Heart right ventricle (tissue), 16 donors: ENCODE data around the gene RELT. TPM values are rescaled to one million over a fixed set of nuclear protein-coding genes. Genes with fewer than 3 reads are reported as not detected.

Experiments used
- ATAC-seq, 8 donors: fragments of 200-7000 bp; cut with Tn5 transposase; one replicate each; pipeline ENCODE4 v1.9.1; 2020; ENCODE audit warnings: mild to moderate bottlenecking in 8 of 8, moderate library complexity in 8 of 8, moderate number of reproducible peaks in 1 of 8
- DNase-seq, 2 donors: peaks; one replicate each; pipeline ENCODE4 v3.0.0-alpha.2; 2020
- H3K27ac ChIP-seq, 10 donors: fragments of 200-600 bp; sonication (generic) in 2 of 10; one replicate each; pipeline versions ENCODE4 v1.5.0 to v1.8.0; 2020 to 2022; ENCODE audit warnings: mild to moderate bottlenecking in 3 of 10
- H3K27me3 ChIP-seq, 7 donors: fragments of 200-600 bp; one replicate each; pipeline ENCODE4 v1.8.0; 2021 to 2022; ENCODE audit warnings: mild to moderate bottlenecking in 2 of 7
- H3K36me3 ChIP-seq, 9 donors: fragments of 200-600 bp; sonication (generic) in 1 of 9; one replicate each; pipeline versions ENCODE4 v1.5.0 to v1.8.0; 2020 to 2022; ENCODE audit warnings: mild to moderate bottlenecking in 2 of 9
- H3K4me1 ChIP-seq, 9 donors: fragments of 200-600 bp; sonication (generic) in 1 of 9; one replicate each; pipeline versions ENCODE4 v1.5.0 to v1.8.0; 2020 to 2022; ENCODE audit warnings: mild to moderate bottlenecking in 4 of 9
- H3K4me3 ChIP-seq, 10 donors: fragments of 200-600 bp; sonication (generic) in 2 of 10; one replicate each; pipeline versions ENCODE4 v1.5.0 to v1.8.0; 2020 to 2022; ENCODE audit warnings: mild to moderate bottlenecking in 7 of 10, moderate library complexity in 2 of 10
- H3K9me3 ChIP-seq, 11 donors: fragments of 200-600 bp in 10 of 11; sonication (generic) in 2 of 11; one replicate each; pipeline versions ENCODE4 v1.5.0 to v1.8.0; 2013 to 2022; ENCODE audit warnings: mild to moderate bottlenecking in 2 of 11, control low read depth in 1 of 11, moderate library complexity in 1 of 11
- WGBS, 2 donors: extraction: QIAGEN DNeasy Blood & Tissue Kit; methylation state at CpG; one replicate each; pipeline ENCODE4 v1.1.7; 2013; ENCODE audit warnings: inconsistent platforms in 1 of 2; 5-methylcytosine and 5-hydroxymethylcytosine counted together
- intact Hi-C, 10 donors: fragments of 100-400 bp; cut with DNase I; formaldehyde crosslinking; loops; one replicate each; pipeline versions ENCODE4 v1.11.1 to v1.14.2; 2022
- polyA plus RNA-seq, 2 donors: library from polyadenylated mRNA; stranded (reverse); fragments of 200-250 nt; gene quantifications; one replicate each; pipeline ENCODE4 v1.2.3, GENCODE V29; 2013
- total RNA-seq, 10 donors: library from RNA; stranded (reverse); fragmentation: NEBNext Ultra II Directional in 3 of 10; extraction: Animal tissue kit (Norgen Biotek cat#: 25700) in 3 of 10; gene quantifications; one replicate each; pipeline versions ENCODE4 v1.2.1 to v1.2.4, GENCODE V29; 2021 to 2023
- TF ChIP-seq, protein P1 (sequence below), 9 donors: fragments of 200-600 bp; sonication (generic) in 2 of 9; IDR thresholded peaks; one replicate each; pipeline versions ENCODE4 v1.5.0 to v1.8.0; 2021 to 2022; ENCODE audit warnings: antibody characterized with exemption in 9 of 9, mild to moderate bottlenecking in 5 of 9, moderate library complexity in 1 of 9
- donor health status: Arrhythmogenic right ventricular cardiomyopathy.
- donor health status: ischemic (EF 13 %, LVEDD 7.1; RV severe dilation, severe dysfunction).
- donor health status: healthy with polysubstance abuse.
- donor health status: DM: no; HTN: yes; CAD: no.
- donor health status: DM: no; HTN: no; CAD: no.
- donor health status: ischemic (EF 25% LVEDD 6.9; RV normal size, moderate dysfunction).
- donor health status: ischemic (EF 25% LVEDD 5.7; RV mildly dilated, moderate dysfunction).
- donor health status: healthy.
- donor health status: DM: yes; HTN: yes; CAD: no.
- donor health status: Ischemic cardiomyopathy.
- donor health status: ischemic (EF 35%, LVEDD 5.7; RV mildly dilated, moderate dysfunction).
- donor health status: nonischemic (EF 11% LVEDD 7.7; RV severe dilation, severe dysfunction).
- donor health status: DM: yes; HTN: yes; CAD: no.
- donor health status: PGD.
- donor health status: ischemic (EF 29% LVEDD 5.4; RV normal size, mild dysfunction).
- donor health status: nonischemic (EF 23%, LVEDD 6.1; RV moderate dilation, normal function).

RELT gene
- total and polyA plus RNA-seq, 12 donors, result 1.0 to 9.2 (median 2.7) TPM

DNA sequence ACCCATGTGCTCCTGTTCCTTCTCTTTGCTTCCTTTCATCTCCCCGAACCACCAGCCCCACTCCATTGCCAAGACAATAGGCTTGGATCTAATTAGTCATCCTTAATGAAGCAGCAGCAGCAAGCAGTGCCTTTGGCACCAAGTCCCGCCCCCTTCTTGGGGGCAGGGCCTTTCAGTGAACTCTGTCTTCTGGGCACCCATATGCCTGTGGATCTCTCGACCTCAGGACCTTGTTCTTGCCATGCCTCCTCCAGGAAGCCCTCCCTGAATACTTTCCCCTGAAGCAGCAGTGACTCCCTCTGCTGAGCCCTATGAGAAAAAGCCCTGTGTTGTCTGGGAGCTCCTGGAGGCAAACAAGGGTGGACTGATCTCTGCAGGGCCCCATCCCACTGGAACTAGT lies 36.0 kb upstream of the RELT start:
- H3K27me3 ChIP-seq, result no peaks in the 10 kb centered on the region
- peaks cover 0 to 13% (median 0%) of the 10 kb centered on the region in 9 donors for H3K36me3 ChIP-seq
- WGBS, 2 donors, result 70 to 71% methylated on average over 3 of the region's 3 CpGs
- H3K9me3 ChIP-seq, result no peaks in the 10 kb centered on the region
- DNase-seq, result no peak
- H3K4me3 ChIP-seq, result no peak overlapping the region
- TF ChIP-seq, protein P1, sequence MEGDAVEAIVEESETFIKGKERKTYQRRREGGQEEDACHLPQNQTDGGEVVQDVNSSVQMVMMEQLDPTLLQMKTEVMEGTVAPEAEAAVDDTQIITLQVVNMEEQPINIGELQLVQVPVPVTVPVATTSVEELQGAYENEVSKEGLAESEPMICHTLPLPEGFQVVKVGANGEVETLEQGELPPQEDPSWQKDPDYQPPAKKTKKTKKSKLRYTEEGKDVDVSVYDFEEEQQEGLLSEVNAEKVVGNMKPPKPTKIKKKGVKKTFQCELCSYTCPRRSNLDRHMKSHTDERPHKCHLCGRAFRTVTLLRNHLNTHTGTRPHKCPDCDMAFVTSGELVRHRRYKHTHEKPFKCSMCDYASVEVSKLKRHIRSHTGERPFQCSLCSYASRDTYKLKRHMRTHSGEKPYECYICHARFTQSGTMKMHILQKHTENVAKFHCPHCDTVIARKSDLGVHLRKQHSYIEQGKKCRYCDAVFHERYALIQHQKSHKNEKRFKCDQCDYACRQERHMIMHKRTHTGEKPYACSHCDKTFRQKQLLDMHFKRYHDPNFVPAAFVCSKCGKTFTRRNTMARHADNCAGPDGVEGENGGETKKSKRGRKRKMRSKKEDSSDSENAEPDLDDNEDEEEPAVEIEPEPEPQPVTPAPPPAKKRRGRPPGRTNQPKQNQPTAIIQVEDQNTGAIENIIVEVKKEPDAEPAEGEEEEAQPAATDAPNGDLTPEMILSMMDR (IDR thresholded peaks at IDR 0.05), result no peak
- ATAC-seq, result no peak
- H3K27ac ChIP-seq, result no peak overlapping the region
- H3K4me1 ChIP-seq, result peaks cover 9 to 87% (median 36%) of the 10 kb centered on the region in 9 donors
- intact Hi-C loops, result no loop called here

DNA sequence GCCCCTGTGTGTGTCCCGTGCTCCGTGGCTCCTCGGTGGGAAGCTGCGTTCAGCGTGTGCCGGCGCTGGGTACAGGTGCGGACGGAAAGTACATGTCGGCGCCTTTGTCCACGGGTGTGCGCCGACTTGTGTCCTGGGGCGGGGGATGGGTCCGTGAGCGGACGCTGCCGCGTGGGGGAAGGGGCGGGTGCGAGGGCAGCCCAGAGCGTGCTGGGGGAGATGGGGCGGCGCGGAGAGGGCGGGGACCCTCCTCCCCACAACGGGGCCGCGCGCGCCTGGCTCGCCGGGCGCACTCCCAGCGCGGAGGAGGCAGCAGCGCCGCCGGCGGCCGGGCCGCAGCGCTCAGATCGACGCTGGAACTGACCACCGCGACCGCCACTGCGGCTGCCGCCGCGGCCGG lies 33.6 kb upstream of the RELT start:
- ATAC-seq, result peak in 5 of 8 donors; percentile 11 to 36 (median 16)
- no peaks in the 10 kb centered on the region for H3K9me3 ChIP-seq
- TF ChIP-seq, protein P1 (IDR thresholded peaks at IDR 0.05), result peak in 1 of 9 donors; percentile 26
- peaks cover 0 to 14% (median 0%) of the 10 kb centered on the region in 9 donors for H3K36me3 ChIP-seq
- H3K4me1 ChIP-seq, result peaks cover 8 to 77% (median 30%) of the 10 kb centered on the region in 9 donors
- DNase-seq, result no peak
- H3K27ac ChIP-seq, result peak overlapping the region in 2 of 10 donors; percentile 28 to 34
- intact Hi-C loops, result no loop called here
- H3K4me3 ChIP-seq, result peak overlapping the region in 8 of 10 donors; percentile 17 to 41 (median 36)
- WGBS, 2 donors, result 18 to 26% methylated on average over 37 to 54 of the region's 54 CpGs
- no peaks in the 10 kb centered on the region for H3K27me3 ChIP-seq

DNA sequence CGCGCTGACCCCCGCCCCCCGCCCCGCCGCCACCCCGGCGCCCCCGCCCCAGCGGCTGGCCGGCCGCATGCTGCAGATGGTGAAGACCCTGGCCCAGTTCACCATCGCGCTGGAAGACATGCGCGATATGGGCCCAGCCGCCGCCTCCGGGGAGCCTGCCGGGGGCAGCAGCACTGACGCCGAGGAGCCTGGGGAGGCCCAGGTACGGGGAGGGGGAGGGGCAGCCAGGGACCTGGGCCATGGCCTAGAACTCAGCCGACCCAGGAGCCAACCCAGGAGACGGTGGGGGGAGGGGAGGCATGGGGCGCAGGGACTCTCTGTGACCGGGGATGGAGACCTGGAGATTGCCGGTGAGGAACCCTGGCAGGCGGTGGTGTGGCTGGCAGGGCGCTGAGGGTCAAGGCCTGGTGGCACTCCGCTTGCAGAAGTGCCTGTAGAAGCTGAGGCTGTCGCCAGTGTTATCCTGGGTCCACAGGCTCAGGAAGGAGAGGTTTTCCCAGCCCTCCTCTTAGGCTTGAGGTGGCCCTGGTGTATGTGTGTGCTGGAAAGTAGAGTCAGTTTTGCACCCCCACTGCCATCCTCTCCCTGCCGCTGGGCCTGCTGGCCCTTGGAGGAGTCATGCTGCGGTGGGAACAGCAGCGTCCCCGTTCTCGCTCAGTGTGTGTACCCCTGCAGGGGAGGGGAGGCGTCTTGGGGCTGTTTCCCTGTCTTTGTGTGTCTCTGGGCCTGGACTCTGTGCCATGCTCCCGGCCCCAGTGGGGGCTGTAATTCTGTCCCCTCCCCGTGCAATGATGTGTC lies 32.9 kb upstream of the RELT start:
- TF ChIP-seq, protein P1 (IDR thresholded peaks at IDR 0.05), result no peak
- H3K27me3 ChIP-seq, result no peaks in the 10 kb centered on the region
- H3K9me3 ChIP-seq, result no peaks in the 10 kb centered on the region
- peaks cover 0 to 19% (median 0%) of the 10 kb centered on the region in 9 donors for H3K36me3 ChIP-seq
- H3K4me1 ChIP-seq, result peaks cover 8 to 71% (median 28%) of the 10 kb centered on the region in 9 donors
- ATAC-seq (peak in 3 of 8 donors; percentile 5 to 6 (median 5)), DNase-seq (no peak)
- WGBS, 2 donors, result 35 to 49% methylated on average over 38 to 40 of the region's 40 CpGs
- peak overlapping the region in 3 of 10 donors; percentile 28 to 53 (median 34) for H3K27ac ChIP-seq
- intact Hi-C loops, result no loop called here
- peak overlapping the region in 8 of 10 donors; percentile 17 to 41 (median 36) for H3K4me3 ChIP-seq

DNA sequence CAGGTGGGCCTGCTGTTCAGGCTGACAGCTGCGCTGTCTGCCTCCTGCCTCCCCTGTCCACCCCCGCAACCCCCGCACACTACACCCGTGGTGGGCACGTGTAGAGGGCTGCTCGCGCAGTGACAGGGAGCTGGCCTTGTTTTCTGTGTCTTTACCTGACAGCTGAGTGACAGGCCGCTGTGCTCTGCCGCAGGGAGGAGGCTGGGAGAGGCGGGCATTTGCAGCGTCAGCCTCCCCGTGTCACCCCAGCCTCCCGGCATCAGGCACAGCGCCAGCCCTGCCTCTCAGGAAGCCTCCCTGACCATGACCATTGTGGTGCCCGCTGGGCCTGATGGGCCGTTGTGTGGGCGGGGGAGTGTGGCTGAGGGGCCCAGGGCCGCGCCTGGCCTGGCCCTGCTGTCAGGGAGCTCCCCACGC lies 32.0 kb upstream of the RELT start:
- Histone ChIP-seq H3K9me3 (no peaks in the 10 kb centered on the region), H3K27ac (peak overlapping the region in 4 of 10 donors; percentile 22 to 53 (median 26)), H3K27me3 (no peaks in the 10 kb centered on the region), H3K4me1 (peaks cover 8 to 64% (median 25%) of the 10 kb centered on the region in 9 donors), H3K36me3 (peaks cover 0 to 28% (median 0%) of the 10 kb centered on the region in 9 donors), H3K4me3 (peak overlapping the region in 1 of 10 donors; percentile 17)
- DNase-seq, result peak; percentile 56
- intact Hi-C loops, result no loop called here
- WGBS, 2 donors, result 45 to 55% methylated on average over 20 of the region's 20 CpGs
- ATAC-seq, result peak; percentile 10 to 80 (median 57)
- TF ChIP-seq, protein P1 (IDR thresholded peaks at IDR 0.05), result no peak
